Measurements from ENCODE around the gene ST6GALNAC3.
"Not testable (repeated sequence)": the region's sequence is repeated elsewhere in the genome, so short reads cannot be mapped to it uniquely, and the experiment has no call there.

The ST6GALNAC3 gene

GRCh38 chr1:76073481-76073880, 1.1 kb upstream of the ST6GALNAC3 start:
- DNase-seq (ENCODE audit: low read depth, low spot score) = no peak

GRCh38 chr1:76075188-76075489, 593 bp downstream of the ST6GALNAC3 start:
- no peak for DNase-seq (ENCODE audit: low read depth, low spot score)

- no peak for DNase-seq (ENCODE audit: low read depth, low spot score)
Measured at GRCh38 chr1:76075877-76076276, 1.3 kb downstream of the ST6GALNAC3 start.

- no peak for DNase-seq (ENCODE audit: low read depth, low spot score)
Measured at GRCh38 chr1:76079475-76080227, 5.1 kb downstream of the ST6GALNAC3 start.

- no peak for DNase-seq (ENCODE audit: low read depth, low spot score)
Measured at GRCh38 chr1:76080552-76081079, 6.1 kb downstream of the ST6GALNAC3 start.

GRCh38 chr1:76082062-76082461, 7.5 kb downstream of the ST6GALNAC3 start:
- no peak for DNase-seq (ENCODE audit: low read depth, low spot score)

- DNase-seq (ENCODE audit: low read depth, low spot score) = no peak
Measured at GRCh38 chr1:76083189-76083588, 8.6 kb downstream of the ST6GALNAC3 start.

GRCh38 chr1:76084029-76084627, 9.6 kb downstream of the ST6GALNAC3 start:
- DNase-seq (ENCODE audit: low read depth, low spot score) = no peak

- DNase-seq (ENCODE audit: low read depth, low spot score) = no peak
Measured at GRCh38 chr1:76084685-76085084, 10.1 kb downstream of the ST6GALNAC3 start.

GRCh38 chr1:76086109-76086508, 11.6 kb downstream of the ST6GALNAC3 start:
- DNase-seq (ENCODE audit: low read depth, low spot score) = no peak

- DNase-seq (ENCODE audit: low read depth, low spot score) = no peak
Measured at GRCh38 chr1:76086597-76086996, 12.1 kb downstream of the ST6GALNAC3 start.

GRCh38 chr1:76090283-76091203, 16.0 kb downstream of the ST6GALNAC3 start:
- DNase-seq (ENCODE audit: low read depth, low spot score) = no peak

- no peak for DNase-seq (ENCODE audit: low read depth, low spot score)
Measured at GRCh38 chr1:76092812-76093211, 18.3 kb downstream of the ST6GALNAC3 start.

- no peak for DNase-seq (ENCODE audit: low read depth, low spot score)
Measured at GRCh38 chr1:76093522-76094312, 19.2 kb downstream of the ST6GALNAC3 start.

GRCh38 chr1:76095802-76096201, 21.3 kb downstream of the ST6GALNAC3 start:
- DNase-seq (ENCODE audit: low read depth, low spot score) = no peak

GRCh38 chr1:76097064-76097463, 22.5 kb downstream of the ST6GALNAC3 start:
- not testable (repeated sequence) for DNase-seq (ENCODE audit: low read depth, low spot score)

- no peak for DNase-seq (ENCODE audit: low read depth, low spot score)
Measured at GRCh38 chr1:76098845-76099244, 24.3 kb downstream of the ST6GALNAC3 start.

- DNase-seq (ENCODE audit: low read depth, low spot score) = no peak
Measured at GRCh38 chr1:76101548-76101947, 27.0 kb downstream of the ST6GALNAC3 start.

- no peak for DNase-seq (ENCODE audit: low read depth, low spot score)
Measured at GRCh38 chr1:76102046-76102445, 27.5 kb downstream of the ST6GALNAC3 start.

- no peak for DNase-seq (ENCODE audit: low read depth, low spot score)
Measured at GRCh38 chr1:76103034-76103433, 28.5 kb downstream of the ST6GALNAC3 start.

- no peak for DNase-seq (ENCODE audit: low read depth, low spot score)
Measured at GRCh38 chr1:76105372-76105771, 30.8 kb downstream of the ST6GALNAC3 start.
